BLaER1 (cell line): Measurements from ENCODE around the gene SALL1.

Experiments used
- H3K27ac ChIP-seq: shearing (Covaris generic); formaldehyde crosslinking; 2 replicates; pipeline ENCODE4 v1.8.1; 2022
- H3K27me3 ChIP-seq: shearing (Covaris generic); formaldehyde crosslinking; 2 replicates; pipeline ENCODE4 v1.8.1; 2022
- H3K36me3 ChIP-seq: shearing (Covaris generic); formaldehyde crosslinking; 2 replicates; pipeline ENCODE4 v1.8.1; 2022
- H3K4me1 ChIP-seq: shearing (Covaris generic); formaldehyde crosslinking; 2 replicates; pipeline ENCODE4 v1.8.1; 2022
- H3K4me2 ChIP-seq: shearing (Covaris generic); formaldehyde crosslinking; 2 replicates; pipeline ENCODE4 v1.8.1; 2022
- H3K4me3 ChIP-seq: shearing (Covaris generic); formaldehyde crosslinking; 2 replicates; pipeline ENCODE4 v1.8.1; 2022
- H3K9ac ChIP-seq: shearing (Covaris generic); formaldehyde crosslinking; 2 replicates; pipeline ENCODE4 v1.8.1; 2022
- H3K9me3 ChIP-seq: shearing (Covaris generic); formaldehyde crosslinking; 2 replicates; pipeline ENCODE4 v1.8.1; 2022
- H4K20me1 ChIP-seq: shearing (Covaris generic); formaldehyde crosslinking; 2 replicates; pipeline ENCODE4 v1.8.1; 2022
- Cebpa-rat ChIP-seq: shearing (Covaris generic); IDR thresholded peaks from 2 replicates; pipeline ENCODE4 v1.8.1; 2022

The SALL1 gene

DNA sequence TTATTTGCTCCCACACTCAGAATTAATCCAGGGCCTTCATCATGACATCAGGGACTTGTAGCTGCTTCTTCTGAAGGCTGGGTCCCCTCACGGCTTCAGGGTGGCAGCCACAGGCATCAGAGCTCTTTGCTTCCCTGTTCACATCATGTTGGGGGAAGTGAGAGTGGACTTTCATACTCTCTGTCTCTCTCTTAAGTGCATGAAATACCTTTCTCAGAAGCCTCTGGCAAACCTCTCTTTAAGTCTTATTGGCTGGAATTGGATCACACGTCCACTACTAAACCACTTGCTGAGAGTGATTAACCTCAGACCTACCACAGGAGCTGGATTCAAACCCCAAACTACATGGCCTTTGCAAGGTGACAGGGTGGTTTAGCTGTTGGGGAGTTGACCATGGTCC lies 17.7 kb upstream of the SALL1 start:
- Histone ChIP-seq H3K9me3 (peaks cover 14% of the 10 kb centered on the region), H3K36me3 (no peaks in the 10 kb centered on the region), H3K9ac (no peak overlapping the region), H3K4me3 (no peak overlapping the region), H3K4me1 (no peaks in the 10 kb centered on the region), H3K27ac (no peak overlapping the region), H4K20me1 (no peaks in the 10 kb centered on the region), H3K4me2 (no peak overlapping the region), H3K27me3 (no peaks in the 10 kb centered on the region)
- TF ChIP-seq Cebpa-rat = no peak

DNA sequence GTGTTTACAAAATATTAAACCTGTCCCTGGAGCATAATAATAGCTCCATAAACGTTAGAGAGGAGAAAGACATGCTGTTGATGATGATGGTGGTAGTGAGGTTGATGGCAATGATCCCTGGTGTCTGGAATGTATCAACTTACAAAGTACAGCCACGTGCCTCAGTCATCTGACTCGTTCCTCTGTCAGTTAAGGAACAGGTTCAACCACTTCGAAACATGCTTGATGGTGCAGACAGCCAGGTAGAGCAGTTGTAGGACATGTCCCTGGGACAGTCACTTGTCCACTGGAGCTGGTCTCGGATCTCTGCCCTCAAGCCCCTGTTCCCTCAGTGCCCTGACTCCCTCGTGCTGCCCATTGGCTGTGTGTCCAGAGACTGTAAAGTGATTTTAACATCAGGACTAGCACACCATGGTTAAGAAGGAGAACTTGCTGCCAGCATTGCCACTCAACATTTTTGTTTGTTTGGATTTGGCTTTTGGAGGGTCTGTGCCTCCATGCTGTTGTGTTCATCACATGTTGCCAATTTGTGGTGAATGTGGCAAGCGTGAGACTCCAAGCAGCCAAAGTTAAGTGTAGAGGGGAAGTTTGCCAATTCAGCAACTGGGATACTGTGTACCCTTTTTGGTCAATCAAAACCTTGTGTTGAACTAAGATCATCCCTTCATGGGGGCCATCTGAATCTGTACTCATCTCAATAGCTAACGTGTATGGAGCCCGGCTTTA lies 16.3 kb upstream of the SALL1 start:
- Histone ChIP-seq H3K9me3 (peaks cover 14% of the 10 kb centered on the region), H3K27ac (no peak overlapping the region), H3K9ac (no peak overlapping the region), H4K20me1 (no peaks in the 10 kb centered on the region), H3K4me3 (no peak overlapping the region), H3K36me3 (no peaks in the 10 kb centered on the region), H3K27me3 (no peaks in the 10 kb centered on the region), H3K4me1 (no peaks in the 10 kb centered on the region), H3K4me2 (no peak overlapping the region)
- TF ChIP-seq Cebpa-rat = no peak

DNA sequence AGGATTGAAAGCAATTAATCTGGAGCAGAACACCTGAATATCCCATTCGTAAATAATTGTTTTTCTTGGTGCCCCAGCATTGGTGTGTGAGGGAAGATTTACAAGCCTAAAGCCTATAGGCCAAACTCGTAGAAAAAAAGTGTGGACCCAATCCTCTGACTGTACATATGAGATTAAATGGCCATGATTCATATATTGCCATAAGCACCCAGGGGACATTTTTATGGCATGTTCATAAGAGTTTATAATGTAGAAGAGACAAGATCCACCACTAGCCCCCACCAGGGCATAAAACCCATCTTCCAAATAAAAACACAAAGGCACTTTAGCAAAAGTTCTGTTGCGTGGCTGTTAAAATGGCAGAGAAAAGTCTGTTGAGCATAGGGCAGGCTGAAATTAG lies 15.5 kb upstream of the SALL1 start:
- no peak overlapping the region for H3K4me3 ChIP-seq
- H3K9me3 ChIP-seq = peaks cover 13% of the 10 kb centered on the region
- no peaks in the 10 kb centered on the region for H3K27me3 ChIP-seq
- TF ChIP-seq Cebpa-rat = no peak
- H3K36me3 ChIP-seq = no peaks in the 10 kb centered on the region
- H4K20me1 ChIP-seq = no peaks in the 10 kb centered on the region
- no peak overlapping the region for H3K4me2 ChIP-seq
- peaks cover 6% of the 10 kb centered on the region for H3K4me1 ChIP-seq
- H3K9ac ChIP-seq = no peak overlapping the region
- no peak overlapping the region for H3K27ac ChIP-seq

DNA sequence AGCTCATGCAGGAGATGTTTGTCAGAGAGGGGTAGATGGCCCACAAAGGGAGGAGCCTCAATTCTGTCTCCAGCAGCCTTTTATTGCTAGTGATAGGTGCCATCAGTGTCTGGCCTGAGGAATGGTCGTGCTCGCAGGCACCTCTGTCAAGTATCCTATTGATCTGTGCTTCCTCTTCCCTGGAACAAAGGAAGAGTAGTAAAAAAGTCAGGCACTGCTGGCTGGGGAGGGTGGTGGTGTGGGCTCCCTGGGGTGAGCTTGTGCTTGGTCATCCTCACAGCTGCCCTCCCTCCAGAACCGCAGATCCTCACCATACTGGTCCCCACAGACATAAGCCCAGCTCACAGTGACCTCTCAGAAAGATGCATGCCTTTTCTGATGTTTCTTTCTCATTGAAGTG lies 15.0 kb upstream of the SALL1 start:
- no peaks in the 10 kb centered on the region for H3K27me3 ChIP-seq
- H3K4me3 ChIP-seq = no peak overlapping the region
- TF ChIP-seq Cebpa-rat = no peak
- H3K36me3 ChIP-seq = no peaks in the 10 kb centered on the region
- H3K9ac ChIP-seq = no peak overlapping the region
- peaks cover 9% of the 10 kb centered on the region for H3K9me3 ChIP-seq
- peaks cover 8% of the 10 kb centered on the region for H3K4me1 ChIP-seq
- H3K4me2 ChIP-seq = no peak overlapping the region
- no peaks in the 10 kb centered on the region for H4K20me1 ChIP-seq
- no peak overlapping the region for H3K27ac ChIP-seq

DNA sequence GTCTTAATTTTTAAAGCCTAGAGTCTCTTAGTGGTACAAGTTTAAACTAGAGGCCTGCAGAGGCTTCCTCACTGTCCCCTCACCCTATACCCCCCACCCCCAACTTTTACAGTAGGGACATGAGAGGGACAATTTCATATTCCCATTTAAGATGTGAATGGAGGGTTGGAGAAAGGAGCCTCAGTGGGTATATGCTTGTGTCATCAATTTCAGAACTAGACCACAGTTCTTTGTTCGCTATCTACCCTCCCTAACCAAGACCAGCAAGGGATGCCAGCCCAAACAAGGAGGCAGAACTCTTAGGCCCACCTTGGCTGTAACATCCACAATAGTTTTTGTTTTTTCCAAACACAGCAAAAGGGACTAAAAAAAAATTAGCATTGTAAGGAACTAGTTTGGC lies 14.0 kb upstream of the SALL1 start:
- Histone ChIP-seq H3K27ac (no peak overlapping the region), H3K9me3 (no peaks in the 10 kb centered on the region), H3K27me3 (no peaks in the 10 kb centered on the region), H3K4me3 (no peak overlapping the region), H3K9ac (no peak overlapping the region), H3K4me2 (no peak overlapping the region), H3K36me3 (no peaks in the 10 kb centered on the region), H4K20me1 (no peaks in the 10 kb centered on the region), H3K4me1 (peaks cover 8% of the 10 kb centered on the region)
- no peak for TF ChIP-seq Cebpa-rat

DNA sequence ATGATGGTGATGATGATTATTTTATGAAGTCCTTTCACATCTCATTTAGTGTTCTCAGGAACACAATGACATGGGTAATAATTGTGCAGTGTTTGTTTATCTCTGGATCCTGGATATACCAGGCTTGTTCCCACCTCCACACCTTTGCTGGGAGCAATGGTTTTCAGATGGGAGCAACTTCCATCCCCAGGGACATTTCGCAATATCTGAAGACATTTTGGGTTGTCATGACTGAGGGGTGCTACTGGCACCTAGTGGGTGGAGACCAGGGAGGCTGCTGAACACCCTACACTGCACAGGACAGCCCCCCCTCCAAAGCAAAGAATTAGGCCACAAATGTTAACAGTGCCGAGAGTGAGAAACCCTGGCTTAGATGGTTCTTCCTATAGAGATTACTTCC lies 13.5 kb upstream of the SALL1 start:
- peak; percentile 66 for TF ChIP-seq Cebpa-rat
- Histone ChIP-seq H3K4me3 (no peak overlapping the region), H3K27me3 (no peaks in the 10 kb centered on the region), H3K9me3 (no peaks in the 10 kb centered on the region), H3K4me1 (peaks cover 8% of the 10 kb centered on the region), H4K20me1 (no peaks in the 10 kb centered on the region), H3K9ac (no peak overlapping the region), H3K27ac (no peak overlapping the region), H3K36me3 (no peaks in the 10 kb centered on the region), H3K4me2 (no peak overlapping the region)

DNA sequence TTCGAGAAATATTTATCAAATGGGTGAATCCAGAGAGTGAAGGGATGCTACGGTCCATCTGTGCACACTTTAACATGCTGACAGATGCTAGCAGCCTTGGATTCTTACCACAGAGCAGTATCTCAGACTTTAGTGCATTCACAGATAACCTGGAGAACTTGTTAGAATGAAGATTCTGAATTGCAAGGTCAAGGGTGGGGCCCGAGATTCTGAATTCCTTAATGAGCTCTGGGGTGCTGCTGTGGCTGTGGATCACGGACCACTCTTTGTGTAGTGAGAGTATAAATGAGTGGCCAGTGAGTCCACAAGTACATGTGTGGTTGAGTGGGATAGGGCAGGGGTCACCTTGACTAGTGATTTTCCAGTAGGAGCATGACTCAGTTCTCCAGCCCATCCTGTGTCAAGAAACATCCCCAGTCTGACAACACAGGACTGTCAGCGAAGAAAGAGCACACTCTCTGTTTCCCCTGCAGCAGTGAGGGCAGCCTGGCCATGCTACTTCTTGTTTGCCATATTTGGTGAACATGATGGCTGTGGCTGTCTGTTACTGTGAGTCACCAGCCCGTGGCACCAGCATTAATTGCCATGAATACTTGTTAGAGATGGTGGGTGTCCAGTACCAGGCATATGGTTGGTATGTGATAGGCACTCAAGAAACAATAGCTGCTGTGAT lies 13.0 kb upstream of the SALL1 start:
- peaks cover 8% of the 10 kb centered on the region for H3K4me1 ChIP-seq
- H3K36me3 ChIP-seq = no peaks in the 10 kb centered on the region
- no peak overlapping the region for H3K4me2 ChIP-seq
- H3K4me3 ChIP-seq = no peak overlapping the region
- H3K9me3 ChIP-seq = no peaks in the 10 kb centered on the region
- no peaks in the 10 kb centered on the region for H4K20me1 ChIP-seq
- H3K9ac ChIP-seq = no peak overlapping the region
- no peak overlapping the region for H3K27ac ChIP-seq
- no peaks in the 10 kb centered on the region for H3K27me3 ChIP-seq
- no peak for TF ChIP-seq Cebpa-rat

DNA sequence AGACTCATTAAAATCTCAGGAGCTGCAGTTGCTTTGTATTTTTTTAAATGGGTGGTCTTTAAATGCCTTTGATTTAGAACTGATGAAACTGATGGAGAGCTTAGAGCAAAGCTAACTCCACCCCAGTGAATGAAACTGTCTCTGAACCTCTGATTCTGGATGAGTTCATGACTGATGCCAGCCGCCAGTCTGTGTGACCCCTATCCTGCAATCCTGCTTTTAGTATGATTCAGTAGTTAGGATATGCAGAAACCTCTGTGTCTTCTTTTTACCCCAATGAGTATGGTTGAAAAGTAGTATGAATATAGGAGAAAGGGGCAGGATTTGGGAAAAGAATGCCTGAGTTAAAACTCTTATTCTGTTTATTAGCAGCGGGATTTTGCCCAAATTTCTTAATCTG lies 12.3 kb upstream of the SALL1 start:
- Histone ChIP-seq H4K20me1 (no peaks in the 10 kb centered on the region), H3K4me1 (peaks cover 8% of the 10 kb centered on the region), H3K27ac (no peak overlapping the region), H3K36me3 (no peaks in the 10 kb centered on the region), H3K4me2 (no peak overlapping the region), H3K9me3 (no peaks in the 10 kb centered on the region), H3K9ac (no peak overlapping the region), H3K4me3 (no peak overlapping the region), H3K27me3 (peaks cover 2% of the 10 kb centered on the region; the same call in 1 of the 2 replicates)
- TF ChIP-seq Cebpa-rat = no peak

DNA sequence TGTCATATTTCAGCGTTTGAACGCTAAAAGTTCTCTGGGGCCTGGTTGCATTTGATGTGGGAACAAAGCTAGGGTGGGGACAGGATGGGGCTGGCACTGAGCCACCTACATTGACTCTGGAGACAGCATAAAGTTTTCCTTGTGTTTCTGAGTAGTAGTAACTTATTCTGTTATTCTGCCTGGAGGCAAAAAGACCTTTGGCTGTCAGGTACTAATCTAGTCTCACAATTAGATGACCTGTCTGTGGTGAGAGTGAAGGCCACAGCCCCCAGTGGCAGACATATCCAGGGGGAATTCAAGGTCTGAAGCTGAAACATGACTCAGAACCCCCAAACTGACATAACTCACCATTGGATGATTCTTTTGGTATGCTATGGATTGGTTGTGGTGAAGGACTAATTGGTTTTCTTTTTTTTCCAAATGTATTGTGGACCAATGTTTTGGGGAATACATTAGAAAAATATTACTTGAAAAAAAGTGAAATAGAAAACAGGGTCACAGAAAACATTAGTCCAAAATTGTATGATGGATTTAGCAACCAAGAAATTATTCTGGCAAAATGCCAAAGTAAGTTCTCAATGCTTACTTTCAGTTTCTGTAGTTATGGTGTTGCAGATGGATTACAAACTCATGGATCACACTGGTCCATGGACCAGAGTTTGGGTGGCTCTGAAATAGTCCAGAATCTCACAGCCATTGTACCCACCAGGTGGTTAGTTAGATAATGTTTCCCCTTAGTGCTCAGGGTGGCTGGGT lies 10.5 kb upstream of the SALL1 start:
- H3K4me2 ChIP-seq = peak overlapping the region; percentile 10; the same call in 1 of the 2 replicates
- TF ChIP-seq Cebpa-rat = no peak

DNA sequence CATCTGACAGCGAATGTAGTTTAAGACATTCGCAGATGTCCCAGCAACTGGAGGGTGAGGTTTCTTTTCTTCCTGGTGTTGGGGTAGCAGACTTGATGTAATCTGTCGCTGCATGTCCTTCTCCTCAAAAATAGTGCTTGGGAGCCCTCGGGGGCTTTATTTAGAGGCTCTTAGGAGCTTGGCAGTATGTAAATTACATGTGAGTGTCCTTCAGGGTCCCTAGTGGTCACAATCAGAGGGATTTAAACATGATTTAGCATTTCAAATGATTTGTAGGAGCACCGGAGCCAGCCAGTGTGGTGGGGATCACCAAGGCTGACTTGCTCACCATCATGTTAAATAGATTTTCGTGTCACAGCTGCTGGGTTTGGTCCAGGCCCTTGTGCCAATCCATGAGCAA lies 8.8 kb upstream of the SALL1 start:
- Histone ChIP-seq H3K9ac (no peak overlapping the region), H3K4me2 (no peak overlapping the region), H3K27ac (no peak overlapping the region), H3K9me3 (peaks cover 13% of the 10 kb centered on the region), H3K4me3 (no peak overlapping the region), H4K20me1 (peaks cover 25% of the 10 kb centered on the region; the same call in 1 of the 2 replicates), H3K4me1 (peaks cover 17% of the 10 kb centered on the region), H3K27me3 (peaks cover 37% of the 10 kb centered on the region), H3K36me3 (no peaks in the 10 kb centered on the region)
- TF ChIP-seq Cebpa-rat = no peak

More for the DNA sequence above, 10.5 kb upstream of the SALL1 start:
- H3K4me1 ChIP-seq = peaks cover 8% of the 10 kb centered on the region
- no peak overlapping the region for H3K27ac ChIP-seq
- no peaks in the 10 kb centered on the region for H3K9me3 ChIP-seq
- H3K36me3 ChIP-seq = no peaks in the 10 kb centered on the region
- H3K4me3 ChIP-seq = no peak overlapping the region
- peaks cover 10% of the 10 kb centered on the region; the same call in 1 of the 2 replicates for H4K20me1 ChIP-seq
- no peak overlapping the region for H3K9ac ChIP-seq
- peaks cover 19% of the 10 kb centered on the region for H3K27me3 ChIP-seq
